Fibroblast of lung (primary cell): ENCODE measurements around the gene DCLK2. TPM values are rescaled to one million over a fixed set of nuclear protein-coding genes. Genes with fewer than 3 reads are reported as not detected.

Source experiments
- DNase-seq, 2 donors: peaks; one replicate each; pipeline versions ENCODE4 v3.0.0 to v3.0.0-alpha.2; 2010; ENCODE audit warnings: low read depth in 2 of 2
- H2AFZ ChIP-seq: 2 replicates; pipeline ENCODE4 v1.5.1; 2012; ENCODE audit warnings: low read length, control low read depth, inconsistent platforms
- H3K27ac ChIP-seq: 2 replicates; pipeline ENCODE4 v1.5.1; 2011; ENCODE audit warnings: low read length, control low read depth; ENCODE audit not compliant: insufficient read depth
- H3K27me3 ChIP-seq: 2 replicates; pipeline ENCODE4 v1.5.1; 2011; ENCODE audit warnings: mild to moderate bottlenecking, low read length; ENCODE audit not compliant: control insufficient read depth, insufficient read depth
- H3K36me3 ChIP-seq: 2 replicates; pipeline ENCODE4 v1.5.1; 2011; ENCODE audit warnings: low read length; ENCODE audit not compliant: control insufficient read depth, insufficient read depth
- H3K4me1 ChIP-seq: 2 replicates; pipeline ENCODE4 v1.5.1; 2011; ENCODE audit warnings: low read length; ENCODE audit not compliant: control insufficient read depth, insufficient read depth; ENCODE audit errors: extremely low read depth
- H3K4me2 ChIP-seq: 2 replicates; pipeline ENCODE4 v1.5.1; 2011; ENCODE audit warnings: low read length, control low read depth; ENCODE audit not compliant: insufficient read depth; ENCODE audit errors: extremely low read depth
- H3K4me3 ChIP-seq, 4 experiments: fragments of 200-600 bp in 1 of 4; sonication (generic) in 1 of 4; replicated peaks in 1 of 4; 2 replicates each; pipeline ENCODE4 v1.5.1; 2011 to 2016; ENCODE audit warnings: low read length in 4 of 4, low read depth in 3 of 4, mild to moderate bottlenecking in 3 of 4, control low read depth in 2 of 4, inconsistent platforms in 1 of 4, mixed read lengths in 1 of 4; ENCODE audit not compliant: insufficient read depth in 1 of 4; ENCODE audit errors: control extremely low read depth in 1 of 4
- H3K79me2 ChIP-seq: 2 replicates; pipeline ENCODE4 v1.5.1; 2012; ENCODE audit warnings: mild to moderate bottlenecking, low read length, inconsistent platforms; ENCODE audit not compliant: control insufficient read depth, insufficient read depth
- H3K9ac ChIP-seq: 2 replicates; pipeline ENCODE4 v1.5.1; 2011; ENCODE audit warnings: mild to moderate bottlenecking, low read length, control low read depth; ENCODE audit not compliant: insufficient read depth
- H3K9me3 ChIP-seq: 2 replicates; pipeline ENCODE4 v1.5.1; 2012; ENCODE audit warnings: low read depth, low read length; ENCODE audit not compliant: control insufficient read depth, insufficient read depth
- H4K20me1 ChIP-seq: 2 replicates; pipeline ENCODE4 v1.5.1; 2011; ENCODE audit warnings: low read length; ENCODE audit not compliant: control insufficient read depth, insufficient read depth; ENCODE audit errors: extremely low read depth
- EZH2 ChIP-seq: IDR thresholded peaks from 2 replicates; pipeline ENCODE4 v1.5.1; 2012; ENCODE audit warnings: low read length, control low read depth, mild to moderate bottlenecking; ENCODE audit errors: missing control alignments
- polyA plus RNA-seq, 2 donors: library from polyadenylated mRNA; depleted of rRNA in 1 of 2; stranded (reverse) in 1 of 2; unstranded in 1 of 2; fragments of >200 nt; gene quantifications; 2 replicates each; pipeline ENCODE4 v1.2.1, GENCODE V29; 2011 to 2012; ENCODE audit warnings: missing spikeins in 1 of 2
- total RNA-seq: library from RNA; depleted of rRNA; stranded (reverse); fragments of >200 nt; gene quantifications from 2 replicates; pipeline ENCODE4 v1.2.1, GENCODE V29; 2014
- TF ChIP-seq, protein P1 (sequence below), 2 donors: IDR thresholded peaks in 1 of 2; conservative IDR thresholded peaks in 1 of 2; 1 replicate in 1 of 2; 2 replicates in 1 of 2; pipeline ENCODE4 v1.5.1; 2011 to 2012; ENCODE audit warnings: low read length in 2 of 2, control low read depth in 1 of 2, inconsistent platforms in 1 of 2, low read depth in 1 of 2, mild to moderate bottlenecking in 1 of 2

Gene DCLK2
- total and polyA plus RNA-seq, 2 donors (not counting 1 experiment from before 2014, with no cell fraction given) = 3.8 to 14.0 TPM

DNA sequence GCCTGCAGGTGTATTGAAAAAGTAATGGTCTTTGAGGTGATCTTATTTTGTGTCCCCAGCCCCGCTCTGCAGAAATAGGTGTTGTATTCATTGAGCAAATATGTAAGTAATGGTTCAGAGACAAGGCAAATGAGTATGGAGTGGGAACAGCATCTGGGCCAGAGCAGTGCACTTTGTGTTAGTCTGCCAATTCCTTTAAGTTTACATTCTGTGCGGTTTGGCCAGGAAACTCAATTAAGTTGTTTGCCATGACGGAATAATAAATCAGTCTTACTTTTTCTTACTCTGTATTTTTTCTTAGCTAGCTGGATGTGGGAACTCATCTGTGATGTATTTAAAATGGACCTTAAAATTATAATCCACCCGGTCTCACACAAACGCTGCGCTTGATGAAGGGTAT, 12.6 kb downstream of the DCLK2 start:
- Histone ChIP-seq H3K4me1 (no peaks in the 10 kb centered on the region), H3K27ac (no peak overlapping the region), H3K36me3 (no peaks in the 10 kb centered on the region), H3K4me3 (no peak overlapping the region), H2AFZ (no peak overlapping the region), H3K79me2 (peaks cover 2% of the 10 kb centered on the region), H3K27me3 (no peaks in the 10 kb centered on the region), H3K9ac (no peak overlapping the region), H4K20me1 (no peaks in the 10 kb centered on the region), H3K4me2 (peak overlapping the region; percentile 2), H3K9me3 (no peaks in the 10 kb centered on the region)
- TF ChIP-seq EZH2 = no peak
- TF ChIP-seq, protein P1, sequence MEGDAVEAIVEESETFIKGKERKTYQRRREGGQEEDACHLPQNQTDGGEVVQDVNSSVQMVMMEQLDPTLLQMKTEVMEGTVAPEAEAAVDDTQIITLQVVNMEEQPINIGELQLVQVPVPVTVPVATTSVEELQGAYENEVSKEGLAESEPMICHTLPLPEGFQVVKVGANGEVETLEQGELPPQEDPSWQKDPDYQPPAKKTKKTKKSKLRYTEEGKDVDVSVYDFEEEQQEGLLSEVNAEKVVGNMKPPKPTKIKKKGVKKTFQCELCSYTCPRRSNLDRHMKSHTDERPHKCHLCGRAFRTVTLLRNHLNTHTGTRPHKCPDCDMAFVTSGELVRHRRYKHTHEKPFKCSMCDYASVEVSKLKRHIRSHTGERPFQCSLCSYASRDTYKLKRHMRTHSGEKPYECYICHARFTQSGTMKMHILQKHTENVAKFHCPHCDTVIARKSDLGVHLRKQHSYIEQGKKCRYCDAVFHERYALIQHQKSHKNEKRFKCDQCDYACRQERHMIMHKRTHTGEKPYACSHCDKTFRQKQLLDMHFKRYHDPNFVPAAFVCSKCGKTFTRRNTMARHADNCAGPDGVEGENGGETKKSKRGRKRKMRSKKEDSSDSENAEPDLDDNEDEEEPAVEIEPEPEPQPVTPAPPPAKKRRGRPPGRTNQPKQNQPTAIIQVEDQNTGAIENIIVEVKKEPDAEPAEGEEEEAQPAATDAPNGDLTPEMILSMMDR (conservative IDR thresholded peaks at IDR 0.05 in 1 of 2, IDR thresholded peaks at IDR 0.05 in 1 of 2; ENCODE audit: low read depth in 1 of 2, low read length in 2 of 2) = no peak
- peak; percentile 91 to 92 for DNase-seq

DNA sequence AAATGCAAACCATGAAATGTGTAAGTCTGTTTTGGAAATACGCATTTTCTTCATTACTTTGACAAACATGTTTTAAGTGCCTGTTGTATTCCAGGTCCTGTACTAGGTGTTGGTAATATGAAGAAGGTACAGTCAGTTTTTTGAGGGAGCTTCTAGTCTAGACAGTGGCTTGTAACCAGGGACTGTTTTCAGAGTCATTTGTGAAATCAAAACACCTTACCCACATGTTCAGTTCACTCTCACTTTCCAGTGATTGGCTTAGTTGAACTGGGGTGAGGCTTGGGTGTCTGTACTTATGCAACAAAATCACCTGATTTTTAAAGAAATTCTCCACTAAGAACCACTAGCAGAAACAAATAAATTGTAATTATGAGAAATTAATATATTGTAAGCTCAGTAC, 16.4 kb downstream of the DCLK2 start:
- Histone ChIP-seq H3K9me3 (no peaks in the 10 kb centered on the region), H3K9ac (no peak overlapping the region), H4K20me1 (no peaks in the 10 kb centered on the region), H3K27ac (no peak overlapping the region), H3K4me3 (no peak overlapping the region), H3K4me2 (no peak overlapping the region), H3K27me3 (no peaks in the 10 kb centered on the region), H2AFZ (no peak overlapping the region), H3K36me3 (no peaks in the 10 kb centered on the region), H3K4me1 (no peaks in the 10 kb centered on the region), H3K79me2 (peaks cover 4% of the 10 kb centered on the region)
- no peak for DNase-seq
- TF ChIP-seq, protein P1 (conservative IDR thresholded peaks at IDR 0.05 in 1 of 2, IDR thresholded peaks at IDR 0.05 in 1 of 2; ENCODE audit: low read depth in 1 of 2, low read length in 2 of 2) = no peak
- no peak for TF ChIP-seq EZH2

DNA sequence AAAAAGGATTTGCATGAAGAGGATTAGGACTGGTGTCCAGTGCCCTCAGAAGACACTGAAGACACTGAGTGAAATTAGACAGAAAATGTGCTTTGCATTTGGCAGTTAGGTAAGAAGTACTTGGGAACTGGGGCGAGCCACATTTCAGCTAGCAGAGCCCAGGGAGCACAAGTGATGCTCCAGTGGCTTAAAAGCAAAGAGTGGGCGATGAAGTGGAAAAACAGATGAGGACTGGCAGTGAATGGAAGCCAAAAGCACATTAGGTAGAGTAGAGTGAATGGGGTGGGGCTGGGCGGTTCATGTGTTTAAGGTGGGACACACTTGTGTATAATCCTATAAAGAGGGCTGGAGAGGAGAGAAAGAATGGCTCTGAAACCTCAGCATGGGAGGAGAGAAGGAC, 18.4 kb downstream of the DCLK2 start:
- TF ChIP-seq EZH2 = no peak
- Histone ChIP-seq H3K36me3 (no peaks in the 10 kb centered on the region), H3K9me3 (no peaks in the 10 kb centered on the region), H3K4me2 (no peak overlapping the region), H3K9ac (no peak overlapping the region), H3K4me3 (no peak overlapping the region), H2AFZ (no peak overlapping the region), H3K27ac (no peak overlapping the region), H3K79me2 (peaks cover 4% of the 10 kb centered on the region), H3K27me3 (no peaks in the 10 kb centered on the region), H3K4me1 (no peaks in the 10 kb centered on the region), H4K20me1 (no peaks in the 10 kb centered on the region)
- DNase-seq = no peak
